Gastroesophageal sphincter (tissue), 3 donors: Measurements from ENCODE around the gene MAPK11.

Source experiments
- POLR2A ChIP-seq, 2 donors: fragments of 450-650 bp; IDR thresholded peaks; one replicate each; pipeline ENCODE4 v1.6.1; 2017; ENCODE audit warnings: antibody characterized with exemption in 2 of 2, mild to moderate bottlenecking in 2 of 2, moderate library complexity in 1 of 2
- POLR2AphosphoS5 ChIP-seq: sonication (generic); formaldehyde crosslinking; IDR thresholded peaks from one replicate; pipeline ENCODE4 v1.6.1; 2017; ENCODE audit warnings: antibody characterized with exemption
- TF ChIP-seq, protein P1 (sequence below), 4 experiments: fragments of 200-600 bp in 2 of 4; fragments of 450-650 bp in 2 of 4; sonication (generic) in 1 of 4; IDR thresholded peaks; one replicate each; pipeline ENCODE4 v1.5.1; 2017 to 2019; ENCODE audit warnings: antibody characterized with exemption in 4 of 4, mild to moderate bottlenecking in 2 of 4, moderate library complexity in 2 of 4

- TF ChIP-seq, protein P1, sequence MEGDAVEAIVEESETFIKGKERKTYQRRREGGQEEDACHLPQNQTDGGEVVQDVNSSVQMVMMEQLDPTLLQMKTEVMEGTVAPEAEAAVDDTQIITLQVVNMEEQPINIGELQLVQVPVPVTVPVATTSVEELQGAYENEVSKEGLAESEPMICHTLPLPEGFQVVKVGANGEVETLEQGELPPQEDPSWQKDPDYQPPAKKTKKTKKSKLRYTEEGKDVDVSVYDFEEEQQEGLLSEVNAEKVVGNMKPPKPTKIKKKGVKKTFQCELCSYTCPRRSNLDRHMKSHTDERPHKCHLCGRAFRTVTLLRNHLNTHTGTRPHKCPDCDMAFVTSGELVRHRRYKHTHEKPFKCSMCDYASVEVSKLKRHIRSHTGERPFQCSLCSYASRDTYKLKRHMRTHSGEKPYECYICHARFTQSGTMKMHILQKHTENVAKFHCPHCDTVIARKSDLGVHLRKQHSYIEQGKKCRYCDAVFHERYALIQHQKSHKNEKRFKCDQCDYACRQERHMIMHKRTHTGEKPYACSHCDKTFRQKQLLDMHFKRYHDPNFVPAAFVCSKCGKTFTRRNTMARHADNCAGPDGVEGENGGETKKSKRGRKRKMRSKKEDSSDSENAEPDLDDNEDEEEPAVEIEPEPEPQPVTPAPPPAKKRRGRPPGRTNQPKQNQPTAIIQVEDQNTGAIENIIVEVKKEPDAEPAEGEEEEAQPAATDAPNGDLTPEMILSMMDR (IDR thresholded peaks at IDR 0.05): no peak
- TF ChIP-seq POLR2AphosphoS5 (no peak), POLR2A (IDR thresholded peaks at IDR 0.05) (no peak)
These were observed 20.0 kb downstream of the MAPK11 start for GRCh38 chr22:50250249-50250554.
